Measurements from ENCODE around the gene SHROOM4.

DNA sequence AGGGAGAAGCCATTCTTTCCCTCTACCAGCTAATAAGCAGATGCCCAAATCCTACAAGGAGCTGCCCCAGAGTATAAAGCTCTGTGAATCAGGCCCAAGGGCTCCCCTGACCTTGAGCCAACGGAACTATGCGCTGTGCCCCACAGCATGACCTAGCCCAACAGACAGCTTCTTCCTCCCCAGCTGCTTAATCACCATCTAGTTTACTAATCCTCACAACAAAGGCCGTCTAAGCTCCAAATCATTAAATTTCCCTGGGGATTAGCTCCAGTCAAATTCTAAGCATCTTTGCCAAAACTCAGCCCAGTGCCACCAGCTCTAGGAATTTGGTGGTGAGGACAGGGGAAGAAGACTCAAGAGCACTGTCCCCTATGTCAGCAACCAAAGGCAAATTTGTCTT, 113.1 kb downstream of the SHROOM4 start:
- TF ChIP-seq, protein P1, sequence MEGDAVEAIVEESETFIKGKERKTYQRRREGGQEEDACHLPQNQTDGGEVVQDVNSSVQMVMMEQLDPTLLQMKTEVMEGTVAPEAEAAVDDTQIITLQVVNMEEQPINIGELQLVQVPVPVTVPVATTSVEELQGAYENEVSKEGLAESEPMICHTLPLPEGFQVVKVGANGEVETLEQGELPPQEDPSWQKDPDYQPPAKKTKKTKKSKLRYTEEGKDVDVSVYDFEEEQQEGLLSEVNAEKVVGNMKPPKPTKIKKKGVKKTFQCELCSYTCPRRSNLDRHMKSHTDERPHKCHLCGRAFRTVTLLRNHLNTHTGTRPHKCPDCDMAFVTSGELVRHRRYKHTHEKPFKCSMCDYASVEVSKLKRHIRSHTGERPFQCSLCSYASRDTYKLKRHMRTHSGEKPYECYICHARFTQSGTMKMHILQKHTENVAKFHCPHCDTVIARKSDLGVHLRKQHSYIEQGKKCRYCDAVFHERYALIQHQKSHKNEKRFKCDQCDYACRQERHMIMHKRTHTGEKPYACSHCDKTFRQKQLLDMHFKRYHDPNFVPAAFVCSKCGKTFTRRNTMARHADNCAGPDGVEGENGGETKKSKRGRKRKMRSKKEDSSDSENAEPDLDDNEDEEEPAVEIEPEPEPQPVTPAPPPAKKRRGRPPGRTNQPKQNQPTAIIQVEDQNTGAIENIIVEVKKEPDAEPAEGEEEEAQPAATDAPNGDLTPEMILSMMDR (IDR thresholded peaks at IDR 0.05), result no peak
- no peak for TF ChIP-seq EZH2 (IDR thresholded peaks at IDR 0.05; ENCODE audit: borderline replicate concordance, insufficient read depth, low read depth, low read length, poor library complexity, severe bottlenecking)
